Gastrocnemius medialis (tissue), 4 donors: ENCODE results near the gene ZNF423. TPM values are rescaled to one million over a fixed set of nuclear protein-coding genes. Genes with fewer than 3 reads are reported as not detected.

Experiments
- ATAC-seq, 2 donors: fragments of 150-250 bp; one replicate each; pipeline ENCODE4 v1.9.1; 2016
- DNase-seq, 2 donors: peaks; one replicate each; pipeline ENCODE4 v3.0.0-alpha.2; 2019
- H3K27ac ChIP-seq, 4 donors: fragments of 200-600 bp; sonication (generic); 1 replicate in 1 of 4; 2 replicates in 3 of 4; pipeline ENCODE4 v1.5.1; 2016 to 2018; ENCODE audit warnings: mild to moderate bottlenecking in 2 of 4, moderate library complexity in 1 of 4
- H3K27me3 ChIP-seq, 3 donors: fragments of 200-600 bp; sonication (generic) in 2 of 3; 1 replicate in 1 of 3; 2 replicates in 2 of 3; pipeline versions ENCODE4 v1.5.1 to v1.6.0; 2016 to 2019; ENCODE audit warnings: mild to moderate bottlenecking in 1 of 3, moderate library complexity in 1 of 3
- H3K36me3 ChIP-seq, 2 donors: fragments of 200-600 bp; sonication (generic) in 1 of 2; one replicate each; pipeline ENCODE4 v1.5.1; 2017 to 2018
- H3K4me1 ChIP-seq, 2 donors: fragments of 200-600 bp; sonication (generic) in 1 of 2; one replicate each; pipeline ENCODE4 v1.5.1; 2016 to 2017; ENCODE audit warnings: mild to moderate bottlenecking in 2 of 2
- H3K4me3 ChIP-seq, 4 donors: fragments of 200-600 bp; sonication (generic) in 3 of 4; 1 replicate in 1 of 4; 2 replicates in 3 of 4; pipeline ENCODE4 v1.5.1; 2016 to 2019; ENCODE audit warnings: mild to moderate bottlenecking in 2 of 4
- H3K9me3 ChIP-seq, 3 donors: fragments of 200-600 bp; sonication (generic) in 2 of 3; 1 replicate in 1 of 3; 2 replicates in 2 of 3; pipeline ENCODE4 v1.5.1; 2016 to 2019
- POLR2A ChIP-seq, 2 donors: fragments of 450-650 bp; IDR thresholded peaks; one replicate each; pipeline ENCODE4 v1.6.1; 2017; ENCODE audit warnings: antibody characterized with exemption in 2 of 2, mild to moderate bottlenecking in 2 of 2, moderate library complexity in 2 of 2
- in situ Hi-C, 4 donors: fragments of 200-750 bp; cut with MboI; loops; one replicate each; pipeline versions ENCODE4 v1.15.0 to v1.8.0; 2017; ENCODE audit warnings: low sequenced_read_pairs in 4 of 4
- intact Hi-C: fragments of 100-400 bp; cut with DNase I; formaldehyde crosslinking; loops from one replicate; pipeline ENCODE4 v1.15.1; 2023; ENCODE audit warnings: low total_unique reads
- total RNA-seq, 4 donors: library from RNA; depleted of rRNA; stranded (reverse); fragments of >200 nt; gene quantifications; one replicate each; pipeline versions ENCODE4 v1.1.0 to v1.2.3, GENCODE V29; 2016
- TF ChIP-seq, protein P1 (sequence below), 5 experiments: fragments of 450-650 bp in 3 of 5; fragments of 200-600 bp in 2 of 5; sonication (generic) in 2 of 5; IDR thresholded peaks in 4 of 5; conservative IDR thresholded peaks in 1 of 5; 1 replicate in 4 of 5; 2 replicates in 1 of 5; pipeline ENCODE4 v1.5.1; 2016 to 2019; ENCODE audit warnings: antibody characterized with exemption in 5 of 5, mild to moderate bottlenecking in 3 of 5, moderate library complexity in 3 of 5

Gene ZNF423
- total RNA-seq, 4 donors from 2014 or later: 8.4 to 15.8 (median 12.5) TPM

DNA sequence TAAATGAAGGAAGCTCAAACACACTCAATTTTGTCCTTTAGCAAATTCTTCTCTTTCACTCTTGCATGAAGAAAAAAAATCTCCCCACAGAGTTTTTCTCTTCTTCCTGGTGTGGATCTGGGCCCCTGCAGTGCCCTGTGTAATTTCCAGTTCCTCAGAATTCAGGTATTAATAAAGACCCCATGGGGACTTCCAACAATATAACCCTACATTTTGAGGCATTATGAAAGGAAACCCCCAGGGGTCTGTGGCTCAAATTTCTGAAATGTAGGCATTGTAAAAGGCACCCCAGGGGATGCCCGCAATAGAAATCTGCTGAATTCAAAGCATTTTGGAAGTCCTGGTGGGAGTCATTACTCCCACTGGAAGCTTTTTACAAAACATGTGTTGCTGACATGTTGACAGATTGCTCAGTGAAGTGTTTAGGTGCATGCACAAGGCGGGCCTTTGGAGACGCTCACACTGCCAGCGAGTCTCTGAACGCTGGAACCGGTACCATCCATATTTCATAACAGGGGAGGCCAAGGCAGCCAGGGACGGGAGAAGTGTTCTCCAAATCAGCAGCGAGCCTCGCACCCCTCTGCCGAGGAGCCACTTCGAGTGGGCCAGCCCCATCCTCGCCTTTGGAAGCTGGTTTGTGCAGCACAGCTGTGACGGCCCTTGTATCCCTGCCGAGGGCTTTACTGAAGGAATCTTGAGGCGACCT lies 154.0 kb downstream of the ZNF423 start:
- peak; percentile 25 to 62 for DNase-seq
- H3K36me3 ChIP-seq: no peaks in the 10 kb centered on the region
- ATAC-seq: peak; percentile 56 to 64
- peaks cover 31 to 35% of the 10 kb centered on the region in 2 donors for H3K4me1 ChIP-seq
- no peaks in the 10 kb centered on the region for H3K9me3 ChIP-seq
- TF ChIP-seq, protein P1, sequence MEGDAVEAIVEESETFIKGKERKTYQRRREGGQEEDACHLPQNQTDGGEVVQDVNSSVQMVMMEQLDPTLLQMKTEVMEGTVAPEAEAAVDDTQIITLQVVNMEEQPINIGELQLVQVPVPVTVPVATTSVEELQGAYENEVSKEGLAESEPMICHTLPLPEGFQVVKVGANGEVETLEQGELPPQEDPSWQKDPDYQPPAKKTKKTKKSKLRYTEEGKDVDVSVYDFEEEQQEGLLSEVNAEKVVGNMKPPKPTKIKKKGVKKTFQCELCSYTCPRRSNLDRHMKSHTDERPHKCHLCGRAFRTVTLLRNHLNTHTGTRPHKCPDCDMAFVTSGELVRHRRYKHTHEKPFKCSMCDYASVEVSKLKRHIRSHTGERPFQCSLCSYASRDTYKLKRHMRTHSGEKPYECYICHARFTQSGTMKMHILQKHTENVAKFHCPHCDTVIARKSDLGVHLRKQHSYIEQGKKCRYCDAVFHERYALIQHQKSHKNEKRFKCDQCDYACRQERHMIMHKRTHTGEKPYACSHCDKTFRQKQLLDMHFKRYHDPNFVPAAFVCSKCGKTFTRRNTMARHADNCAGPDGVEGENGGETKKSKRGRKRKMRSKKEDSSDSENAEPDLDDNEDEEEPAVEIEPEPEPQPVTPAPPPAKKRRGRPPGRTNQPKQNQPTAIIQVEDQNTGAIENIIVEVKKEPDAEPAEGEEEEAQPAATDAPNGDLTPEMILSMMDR (IDR thresholded peaks at IDR 0.05 in 4 of 5, conservative IDR thresholded peaks at IDR 0.05 in 1 of 5): no peak
- TF ChIP-seq POLR2A (IDR thresholded peaks at IDR 0.05): no peak
- intact Hi-C loops (loop anchor here (1.0 kb wide), 1 partner anchor 174 kb away; no protein-coding TSS in a partner anchor), in situ Hi-C loops (no loop called here)
- H3K27me3 ChIP-seq: no peaks in the 10 kb centered on the region
- no peak overlapping the region for H3K27ac ChIP-seq
- no peak overlapping the region for H3K4me3 ChIP-seq

DNA sequence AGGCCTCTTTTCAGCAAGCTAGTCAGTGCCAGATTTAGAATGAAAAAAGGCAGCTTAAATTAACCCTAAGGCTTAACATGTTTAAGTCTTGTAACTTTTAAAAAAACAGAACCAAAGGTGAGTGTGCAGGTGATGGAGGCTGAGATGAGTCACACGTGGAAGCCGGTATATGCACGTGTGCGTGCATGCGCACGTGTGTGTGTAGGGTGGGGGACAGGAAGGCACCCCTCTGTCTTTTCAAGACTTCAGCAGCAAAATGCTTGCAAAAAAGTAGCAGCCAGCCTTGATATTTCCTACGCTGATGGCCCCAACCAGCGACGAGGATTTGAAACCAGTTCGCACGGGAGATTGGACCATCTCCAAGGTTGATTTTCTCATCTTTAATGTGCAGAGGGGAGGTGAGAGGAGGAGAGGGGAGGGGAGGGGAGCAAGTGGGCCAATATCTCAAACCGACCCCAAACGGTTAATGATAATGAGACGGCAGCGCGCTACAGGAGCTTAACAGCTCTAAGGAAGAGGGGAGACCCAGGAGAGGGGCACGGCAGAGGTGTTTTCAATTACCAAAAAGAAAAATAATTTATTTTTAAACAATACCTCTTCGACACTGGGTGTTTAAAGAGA lies 154.7 kb downstream of the ZNF423 start:
- H3K27ac ChIP-seq: peak overlapping the region in 1 of 4 donors; percentile 8
- no peak for DNase-seq
- in situ Hi-C loops: no loop called here
- TF ChIP-seq, protein P1 (IDR thresholded peaks at IDR 0.05 in 4 of 5, conservative IDR thresholded peaks at IDR 0.05 in 1 of 5): no peak
- no peak for TF ChIP-seq POLR2A (IDR thresholded peaks at IDR 0.05)
- no peaks in the 10 kb centered on the region for H3K36me3 ChIP-seq
- no peaks in the 10 kb centered on the region for H3K27me3 ChIP-seq
- H3K4me1 ChIP-seq: peaks cover 31 to 35% of the 10 kb centered on the region in 2 donors
- intact Hi-C loops: loop anchor here (1.0 kb wide), 1 partner anchor 175 kb away; no protein-coding TSS in a partner anchor
- H3K4me3 ChIP-seq: no peak overlapping the region
- H3K9me3 ChIP-seq: no peaks in the 10 kb centered on the region
- no peak for ATAC-seq

- no peak for DNase-seq
- H3K4me1 ChIP-seq: peaks cover 31 to 35% of the 10 kb centered on the region in 2 donors
- in situ Hi-C loops: no loop called here
Measured at GRCh38 chr16:49700251-49701064, 155.5 kb downstream of the ZNF423 start.

DNA sequence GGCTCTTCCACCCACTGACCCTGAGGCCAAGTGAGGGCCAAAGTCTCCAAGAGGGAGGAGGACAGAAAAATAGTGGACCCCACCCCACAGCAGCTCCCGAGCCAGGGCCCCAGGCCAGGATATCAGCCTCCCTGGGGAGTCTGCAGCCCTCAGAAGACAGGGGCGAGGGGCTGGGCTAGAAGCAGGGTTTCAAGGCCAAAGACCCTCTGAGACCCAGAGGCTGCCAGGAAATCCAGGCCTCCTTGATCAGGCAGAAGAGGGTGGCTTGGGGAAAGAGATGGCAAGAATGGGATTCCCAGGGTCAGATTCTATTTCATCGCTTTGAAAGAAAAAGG lies 156.1 kb downstream of the ZNF423 start:
- ATAC-seq: no peak
- peak overlapping the region in 3 of 4 donors; percentile 41 to 48 (median 43) for H3K27ac ChIP-seq
- H3K9me3 ChIP-seq: no peaks in the 10 kb centered on the region
- H3K4me1 ChIP-seq: peaks cover 31 to 35% of the 10 kb centered on the region in 2 donors
- in situ Hi-C loops (no loop called here), intact Hi-C loops (no loop called here)
- H3K27me3 ChIP-seq: no peaks in the 10 kb centered on the region
- TF ChIP-seq, protein P1 (IDR thresholded peaks at IDR 0.05 in 4 of 5, conservative IDR thresholded peaks at IDR 0.05 in 1 of 5): no peak
- TF ChIP-seq POLR2A (IDR thresholded peaks at IDR 0.05): no peak
- no peak overlapping the region for H3K4me3 ChIP-seq
- DNase-seq: no peak
- no peaks in the 10 kb centered on the region for H3K36me3 ChIP-seq

More at GRCh38 chr16:49700251-49701064, 155.5 kb downstream of the ZNF423 start:
- H3K27ac ChIP-seq: peak overlapping the region in 1 of 4 donors; percentile 41
- ATAC-seq: no peak
- intact Hi-C loops: loop anchor here (1.0 kb wide), 1 partner anchor 176 kb away; no protein-coding TSS in a partner anchor
- H3K36me3 ChIP-seq: no peaks in the 10 kb centered on the region
- TF ChIP-seq POLR2A (IDR thresholded peaks at IDR 0.05): no peak
- TF ChIP-seq, protein P1 (IDR thresholded peaks at IDR 0.05 in 4 of 5, conservative IDR thresholded peaks at IDR 0.05 in 1 of 5): no peak
- no peaks in the 10 kb centered on the region for H3K27me3 ChIP-seq
- no peaks in the 10 kb centered on the region for H3K9me3 ChIP-seq
- H3K4me3 ChIP-seq: no peak overlapping the region
